ENCODE data around the gene PFKL. TPM values are rescaled to one million over a fixed set of nuclear protein-coding genes. Genes with fewer than 3 reads are reported as not detected.

PFKL gene
- polyA plus RNA-seq, 1 experiment: 44.3 TPM

DNA sequence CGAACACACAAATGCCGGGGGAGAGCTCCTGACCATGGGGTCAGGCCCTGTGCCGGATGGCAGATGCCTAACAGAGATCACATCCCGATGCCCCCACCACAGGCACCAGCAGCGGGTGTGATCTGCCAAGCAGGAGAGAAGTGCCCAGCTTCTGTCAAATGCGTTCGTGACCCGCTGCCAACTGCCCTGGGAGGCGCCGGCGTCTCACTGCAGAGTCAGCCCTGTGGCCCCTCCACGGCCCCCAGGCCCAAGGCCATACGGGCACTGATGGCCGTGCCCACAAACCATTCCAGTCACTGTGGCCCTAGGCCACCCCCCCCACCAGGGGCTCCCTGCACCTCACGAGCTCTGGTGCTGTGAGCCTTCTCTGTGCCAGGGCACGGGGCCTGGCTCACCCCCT lies 31.4 kb downstream of the PFKL start:
- ChIA-PET CTCF (no interaction called here), POLR2A (no interaction called here)
- no peak for DNase-seq (ENCODE audit: low read depth, low spot score)
- Histone ChIP-seq H3K9me3 (ENCODE audit: control insufficient read depth, insufficient read depth, low read length) (peaks cover 7% of the 10 kb centered on the region; the same call in 1 of the 2 replicates), H3K27me3 (ENCODE audit: control insufficient read depth, insufficient read depth, low read length) (no peaks in the 10 kb centered on the region), H3K4me3 (ENCODE audit: low read depth, low read length) (no peak overlapping the region), H3K27ac (ENCODE audit: low read depth, low read length) (no peak overlapping the region)
- no peak for TF ChIP-seq CTCF (IDR thresholded peaks at IDR 0.05; ENCODE audit: low read depth, low read length)

DNA sequence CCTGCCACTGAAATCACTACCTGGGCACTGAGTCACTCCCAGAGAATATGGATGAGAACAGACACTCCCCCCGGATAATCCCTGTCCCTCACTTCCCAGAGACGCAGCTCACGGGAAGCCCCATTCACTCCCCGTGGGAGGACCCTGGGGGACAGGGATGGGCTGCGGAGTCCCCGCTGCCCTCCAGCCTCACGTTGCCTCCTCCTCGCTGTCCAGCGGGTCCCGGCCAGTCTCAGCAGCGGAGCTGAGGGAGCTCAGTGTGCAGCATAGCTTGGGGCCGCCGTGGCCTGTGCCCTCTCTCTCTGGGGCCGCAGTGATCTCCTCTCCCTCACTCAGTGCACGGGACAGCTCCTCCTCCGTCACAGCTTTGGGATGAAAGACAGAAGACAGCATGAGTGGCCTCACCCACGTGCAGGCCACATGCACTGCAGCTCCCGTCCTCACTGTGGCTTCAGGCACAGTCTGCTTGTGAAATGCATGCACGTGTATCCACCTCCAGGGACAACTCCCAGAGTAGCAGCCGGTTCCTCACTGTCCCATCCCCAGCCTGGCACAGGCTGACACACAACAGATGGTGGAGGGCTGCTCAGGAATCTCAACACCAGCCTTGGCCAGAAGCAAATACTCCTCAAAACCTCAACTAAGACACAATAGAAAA lies 31.9 kb downstream of the PFKL start:
- TF ChIP-seq CTCF (IDR thresholded peaks at IDR 0.05; ENCODE audit: low read depth, low read length): no peak
- ChIA-PET POLR2A (no interaction called here), CTCF (no interaction called here)
- Histone ChIP-seq H3K9me3 (ENCODE audit: control insufficient read depth, insufficient read depth, low read length) (peaks cover 7% of the 10 kb centered on the region; the same call in 1 of the 2 replicates), H3K27ac (ENCODE audit: low read depth, low read length) (no peak overlapping the region), H3K4me3 (ENCODE audit: low read depth, low read length) (no peak overlapping the region), H3K27me3 (ENCODE audit: control insufficient read depth, insufficient read depth, low read length) (no peaks in the 10 kb centered on the region)
- DNase-seq (ENCODE audit: low read depth, low spot score): no peak

- TF ChIP-seq CTCF (IDR thresholded peaks at IDR 0.05; ENCODE audit: low read depth, low read length): no peak
- CTCF ChIA-PET: no interaction called here
- Histone ChIP-seq H3K27ac (ENCODE audit: low read depth, low read length) (no peak overlapping the region), H3K9me3 (ENCODE audit: control insufficient read depth, insufficient read depth, low read length) (peaks cover 7% of the 10 kb centered on the region; the same call in 1 of the 2 replicates), H3K27me3 (ENCODE audit: control insufficient read depth, insufficient read depth, low read length) (no peaks in the 10 kb centered on the region), H3K4me3 (ENCODE audit: low read depth, low read length) (no peak overlapping the region)
- DNase-seq (ENCODE audit: low read depth, low spot score): no peak
- POLR2A ChIA-PET: no interaction called here
Measured at GRCh38 chr21:44332383-44332782, 32.5 kb downstream of the PFKL start.

- ChIA-PET CTCF (no interaction called here), POLR2A (interaction anchor here (0.8 kb wide), 1 partner anchor 14 kb away, joined by 4 read pairs; no protein-coding TSS in a partner anchor)
- H3K27me3 ChIP-seq (ENCODE audit: control insufficient read depth, insufficient read depth, low read length): no peaks in the 10 kb centered on the region
- H3K27ac ChIP-seq (ENCODE audit: low read depth, low read length): no peak overlapping the region
- peaks cover 7% of the 10 kb centered on the region; the same call in 1 of the 2 replicates for H3K9me3 ChIP-seq (ENCODE audit: control insufficient read depth, insufficient read depth, low read length)
- H3K4me3 ChIP-seq (ENCODE audit: low read depth, low read length): no peak overlapping the region
- no peak for DNase-seq (ENCODE audit: low read depth, low spot score)
- TF ChIP-seq CTCF (IDR thresholded peaks at IDR 0.05; ENCODE audit: low read depth, low read length): no peak
Measured at GRCh38 chr21:44332965-44333364, 33.1 kb downstream of the PFKL start.

DNA sequence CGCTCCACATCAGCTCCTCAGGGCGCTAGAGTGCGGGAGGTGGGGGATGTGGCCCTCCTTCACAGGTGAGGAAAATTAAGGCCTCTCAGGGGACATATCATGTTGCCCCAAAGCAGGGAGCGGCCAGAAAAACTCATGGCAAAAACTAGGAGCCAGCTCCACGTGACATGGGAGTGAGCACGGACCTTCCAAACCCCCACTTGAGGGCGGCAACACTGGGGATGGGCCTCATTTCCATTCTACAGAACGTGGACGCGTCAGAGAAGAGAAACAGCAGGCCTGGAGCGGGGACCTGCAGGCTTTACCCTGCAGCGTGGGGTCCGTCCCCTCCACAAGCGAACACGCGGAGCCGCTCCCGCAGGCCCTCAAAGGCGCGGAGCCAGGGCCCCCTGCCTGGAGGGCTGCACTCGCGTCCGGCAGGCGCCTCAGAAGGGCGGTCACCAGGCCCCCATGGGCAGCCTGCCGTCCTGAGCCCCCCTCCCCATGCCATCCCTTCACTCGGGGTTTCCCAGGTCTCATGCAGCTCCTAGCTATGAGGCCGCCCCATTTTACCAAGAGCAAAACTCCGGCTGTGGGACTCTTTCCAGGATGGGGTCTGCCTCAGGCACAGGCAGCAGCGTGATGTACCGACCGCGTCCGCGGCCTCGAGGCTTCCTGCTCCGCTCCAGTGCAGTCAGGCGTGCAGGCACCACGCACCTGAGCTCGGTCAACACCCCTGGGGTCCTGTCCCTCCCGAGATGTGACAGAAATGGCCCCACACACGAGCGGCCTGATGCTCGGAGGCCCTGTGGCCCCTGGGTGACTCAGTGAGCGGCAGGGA lies 33.9 kb downstream of the PFKL start:
- POLR2A ChIA-PET: interaction anchor here (0.8 kb wide), 1 partner anchor 15 kb away, joined by 4 read pairs; no protein-coding TSS in a partner anchor
- DNase-seq (ENCODE audit: low read depth, low spot score): no peak
- CTCF ChIA-PET: no interaction called here

More for the DNA sequence above, 33.9 kb downstream of the PFKL start:
- H3K9me3 ChIP-seq (ENCODE audit: control insufficient read depth, insufficient read depth, low read length): peaks cover 7% of the 10 kb centered on the region; the same call in 1 of the 2 replicates
- no peaks in the 10 kb centered on the region for H3K27me3 ChIP-seq (ENCODE audit: control insufficient read depth, insufficient read depth, low read length)
- no peak overlapping the region for H3K27ac ChIP-seq (ENCODE audit: low read depth, low read length)
- TF ChIP-seq CTCF (IDR thresholded peaks at IDR 0.05; ENCODE audit: low read depth, low read length): no peak
- no peak overlapping the region for H3K4me3 ChIP-seq (ENCODE audit: low read depth, low read length)
